ENCODE measurements around the gene ZNF850.

Gene ZNF850

GRCh38 chr19:36679455-36679854 lies 93.2 kb downstream of the ZNF850 start:
- TF ChIP-seq POLR2A (IDR thresholded peaks at IDR 0.05; ENCODE audit: extremely low read depth, insufficient read length) (no peak), MAX (IDR thresholded peaks at IDR 0.05; ENCODE audit: low read depth, low read length) (no peak), CTCF (IDR thresholded peaks at IDR 0.05; ENCODE audit: low read depth, low read length) (no peak), MYC (IDR thresholded peaks at IDR 0.05; ENCODE audit: low read depth, low read length) (no peak)
- DNase-seq (ENCODE audit: low read depth) = no peak
- H3K4me3 ChIP-seq (ENCODE audit: low read depth, low read length) = no peak overlapping the region

DNA sequence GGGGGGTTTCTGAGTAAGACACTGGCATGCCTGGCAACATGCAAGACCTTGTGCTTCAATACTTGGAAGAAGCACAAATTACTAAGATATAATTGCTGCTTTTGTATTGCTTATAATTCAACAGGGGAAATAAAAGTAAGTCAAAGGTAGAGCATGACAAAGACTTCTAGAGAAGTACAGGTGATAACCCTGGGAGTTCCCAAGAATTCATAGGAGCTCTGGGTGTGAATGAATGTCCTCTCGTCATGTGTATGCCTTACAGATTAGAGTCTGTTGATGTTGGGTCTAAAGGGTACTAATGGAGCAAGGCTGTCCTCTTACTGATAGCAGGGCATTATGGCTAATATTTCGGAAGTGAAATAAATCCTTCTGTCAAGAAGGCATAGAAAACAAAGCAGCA lies 98.4 kb downstream of the ZNF850 start:
- no peak overlapping the region for H3K4me3 ChIP-seq (ENCODE audit: low read depth, low read length)
- DNase-seq (ENCODE audit: low read depth) = no peak
- TF ChIP-seq POLR2A (IDR thresholded peaks at IDR 0.05; ENCODE audit: extremely low read depth, insufficient read length) (no peak), MYC (IDR thresholded peaks at IDR 0.05; ENCODE audit: low read depth, low read length) (no peak), CTCF (IDR thresholded peaks at IDR 0.05; ENCODE audit: low read depth, low read length) (no peak), MAX (IDR thresholded peaks at IDR 0.05; ENCODE audit: low read depth, low read length) (no peak)

- H3K4me3 ChIP-seq (ENCODE audit: low read depth, low read length) = no peak overlapping the region
- no peak for TF ChIP-seq CTCF (IDR thresholded peaks at IDR 0.05; ENCODE audit: low read depth, low read length)
- TF ChIP-seq MYC (IDR thresholded peaks at IDR 0.05; ENCODE audit: low read depth, low read length) = no peak
- TF ChIP-seq POLR2A (IDR thresholded peaks at IDR 0.05; ENCODE audit: extremely low read depth, insufficient read length) = no peak
- TF ChIP-seq MAX (IDR thresholded peaks at IDR 0.05; ENCODE audit: low read depth, low read length) = no peak
- DNase-seq (ENCODE audit: low read depth) = no peak
Measured at GRCh38 chr19:36672368-36672767, 100.2 kb downstream of the ZNF850 start.

DNA sequence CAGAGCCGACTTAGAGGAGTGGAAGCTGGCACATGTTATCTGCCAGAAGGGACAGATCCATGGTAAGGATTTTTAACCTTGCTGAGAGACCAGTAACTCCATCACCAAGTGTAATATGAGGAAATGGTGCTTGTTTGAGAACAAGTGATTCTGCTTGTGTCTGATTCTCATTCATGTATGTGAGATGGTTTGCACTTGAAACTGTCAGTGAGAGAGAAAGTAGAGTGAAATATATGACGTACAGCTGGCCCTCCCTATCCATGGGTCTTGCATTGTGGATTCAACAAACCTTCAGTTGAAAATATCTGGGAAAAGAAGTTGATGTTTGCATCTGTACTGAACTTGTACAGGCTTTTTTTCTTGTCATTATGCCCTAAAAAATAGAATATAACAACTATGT lies 104.0 kb downstream of the ZNF850 start:
- TF ChIP-seq CTCF (IDR thresholded peaks at IDR 0.05; ENCODE audit: low read depth, low read length) = no peak
- DNase-seq (ENCODE audit: low read depth) = no peak
- H3K4me3 ChIP-seq (ENCODE audit: low read depth, low read length) = no peak overlapping the region

- TF ChIP-seq POLR2A (IDR thresholded peaks at IDR 0.05; ENCODE audit: extremely low read depth, insufficient read length) = no peak
- TF ChIP-seq MAX (IDR thresholded peaks at IDR 0.05; ENCODE audit: low read depth, low read length) = no peak
- no peak for TF ChIP-seq CTCF (IDR thresholded peaks at IDR 0.05; ENCODE audit: low read depth, low read length)
- no peak for TF ChIP-seq MYC (IDR thresholded peaks at IDR 0.05; ENCODE audit: low read depth, low read length)
- DNase-seq (ENCODE audit: low read depth) = no peak
- peak overlapping the region; percentile 88 for H3K4me3 ChIP-seq (ENCODE audit: low read depth, low read length)
Measured at GRCh38 chr19:36665832-36666231, 106.8 kb downstream of the ZNF850 start.
